IMR-90 (cell line): Measurements from ENCODE around the gene FOXR1.

Experiments
- BHLHE40 ChIP-seq: fragments of 150-350 bp; IDR thresholded peaks from 2 replicates; pipeline ENCODE4 v1.6.1; 2016; ENCODE audit warnings: mild to moderate bottlenecking, low read depth, low read length
- CEBPB ChIP-seq: IDR thresholded peaks from 2 replicates; pipeline ENCODE4 v1.6.1; 2012; ENCODE audit warnings: low read depth, low read length, improper control_type of control experiment
- CTCF ChIP-seq: conservative IDR thresholded peaks from 2 replicates; pipeline ENCODE4 v1.5.1; 2012; ENCODE audit warnings: mild to moderate bottlenecking, low read depth, low read length, improper control_type of control experiment
- MAZ ChIP-seq: IDR thresholded peaks from 2 replicates; pipeline ENCODE4 v1.6.1; 2012; ENCODE audit warnings: low read depth, mild to moderate bottlenecking, low read length, improper control_type of control experiment, moderate library complexity, borderline replicate concordance
- POLR2A ChIP-seq: IDR thresholded peaks from 2 replicates; pipeline ENCODE4 v1.6.1; 2012; ENCODE audit warnings: mild to moderate bottlenecking, low read depth, low read length
- RAD21 ChIP-seq: IDR thresholded peaks from 2 replicates; pipeline ENCODE4 v1.6.1; 2012; ENCODE audit warnings: low read length, improper control_type of control experiment
- SMC3 ChIP-seq: fragments of 150-350 bp; IDR thresholded peaks from 2 replicates; pipeline ENCODE4 v1.6.1; 2016; ENCODE audit warnings: low read depth, mild to moderate bottlenecking, antibody characterized with exemption, low read length, moderate library complexity
- TF ChIP-seq, protein P1 (sequence below): fragments of 150-350 bp; IDR thresholded peaks from 2 replicates; pipeline ENCODE4 v1.6.1; 2017; ENCODE audit warnings: mild to moderate bottlenecking, antibody characterized with exemption, low read length, low read depth

DNA sequence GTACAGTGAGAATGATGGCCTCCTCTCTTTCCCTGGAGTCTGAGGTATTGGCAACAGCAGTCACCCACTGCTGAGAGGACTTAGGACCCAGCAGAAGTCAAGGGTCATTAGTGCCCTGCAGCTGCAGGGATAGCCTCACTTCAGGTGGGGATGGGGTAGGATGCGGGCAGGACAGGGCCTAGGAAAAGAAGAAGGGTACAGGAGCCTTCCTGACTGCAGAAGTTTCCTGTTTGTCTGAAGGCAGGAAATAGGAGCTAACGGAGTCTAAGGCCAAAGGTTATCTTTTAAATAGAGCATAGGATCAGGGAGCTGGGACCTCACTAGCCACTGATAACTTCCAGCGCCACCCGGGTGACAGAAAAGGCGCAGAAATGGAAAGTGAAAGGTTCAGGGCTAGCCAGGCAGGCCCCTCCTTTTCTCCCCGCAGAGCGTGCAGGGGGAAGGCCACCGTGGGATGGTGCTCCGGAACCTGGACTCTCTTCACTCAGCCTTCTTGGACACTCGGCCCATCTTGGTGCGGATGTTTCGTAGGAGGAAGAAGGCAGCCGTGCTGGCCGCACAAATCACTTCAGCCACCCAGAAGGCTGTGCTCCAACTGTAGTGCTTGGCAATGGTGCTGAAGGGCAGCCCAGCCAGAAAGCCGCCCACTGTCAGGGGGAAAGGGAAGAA, 53.0 kb downstream of the FOXR1 start:
- TF ChIP-seq BHLHE40 (no peak), RAD21 (no peak), CTCF (no peak), POLR2A (no peak), CEBPB (no peak), SMC3 (no peak), MAZ (no peak)
- TF ChIP-seq, protein P1, sequence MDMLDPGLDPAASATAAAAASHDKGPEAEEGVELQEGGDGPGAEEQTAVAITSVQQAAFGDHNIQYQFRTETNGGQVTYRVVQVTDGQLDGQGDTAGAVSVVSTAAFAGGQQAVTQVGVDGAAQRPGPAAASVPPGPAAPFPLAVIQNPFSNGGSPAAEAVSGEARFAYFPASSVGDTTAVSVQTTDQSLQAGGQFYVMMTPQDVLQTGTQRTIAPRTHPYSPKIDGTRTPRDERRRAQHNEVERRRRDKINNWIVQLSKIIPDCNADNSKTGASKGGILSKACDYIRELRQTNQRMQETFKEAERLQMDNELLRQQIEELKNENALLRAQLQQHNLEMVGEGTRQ = no peak
